HG02884 (cell line): ENCODE results near the gene CDH4.

Experiments used
- ATAC-seq: cut with Tn5 transposase; IDR thresholded peaks from one replicate; pipeline ENCODE4 v1.9.1; 2021; ENCODE audit warnings: mild to moderate bottlenecking, moderate library complexity; ENCODE audit not compliant: unreplicated experiment

CDH4 gene

DNA sequence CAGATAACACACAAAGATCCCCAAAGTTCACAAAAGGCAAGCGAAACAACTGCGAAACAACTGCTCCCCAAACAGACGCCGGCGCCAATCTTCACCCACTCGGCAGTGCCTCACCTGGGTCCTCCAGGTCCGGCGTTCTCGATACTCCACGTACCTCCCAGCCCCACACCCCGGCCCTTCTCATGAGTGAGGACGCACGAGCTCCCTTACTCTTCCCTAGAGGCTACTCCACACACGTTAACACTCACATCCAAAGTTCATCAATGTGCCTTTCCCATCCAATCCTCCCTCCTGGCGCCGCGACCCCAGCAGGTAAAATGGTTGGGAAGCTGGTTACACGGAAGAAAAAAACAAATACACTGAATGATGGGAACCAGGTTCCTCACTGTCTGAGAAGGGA, 736.6 kb downstream of the CDH4 start:
- no peak for ATAC-seq

DNA sequence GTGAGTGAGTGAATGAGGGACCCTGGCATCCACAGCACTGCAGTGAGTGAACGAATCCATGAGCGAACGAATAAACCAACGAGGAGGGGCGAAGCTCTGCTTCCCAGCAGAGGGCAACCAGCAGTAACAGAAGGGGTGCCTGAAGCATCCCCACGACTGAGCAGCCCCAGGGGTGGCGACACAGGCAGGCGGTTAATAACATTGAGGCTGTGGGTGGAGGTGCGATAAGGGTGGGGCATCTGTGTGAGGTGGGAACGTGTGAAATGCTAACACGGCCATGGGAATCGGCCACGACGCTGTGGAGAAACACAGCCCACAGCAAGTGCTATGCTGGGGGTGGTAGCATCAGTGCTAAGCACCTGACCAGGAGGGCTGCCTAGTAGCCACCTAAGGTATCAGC, 737.7 kb downstream of the CDH4 start:
- no peak for ATAC-seq
